ENCODE measurements around the gene CRYBA2. TPM values are rescaled to one million over a fixed set of nuclear protein-coding genes. Genes with fewer than 3 reads are reported as not detected.

The CRYBA2 gene
- total RNA-seq, 1 experiment from 2014 or later: not detected

GRCh38 chr2:218960309-218961165, 32.7 kb downstream of the CRYBA2 start:
- peak overlapping the region; percentile 42 to 62 for H3K4me3 ChIP-seq (ENCODE audit: low read depth in 2 of 2, low read length in 2 of 2)

GRCh38 chr2:218959761-218960308, 33.4 kb downstream of the CRYBA2 start:
- in situ Hi-C loops (cut with HindIII; ENCODE audit: low pct_unique_long_range_greater_than_20kb, low sequenced_read_pairs) (no loop called here), intact Hi-C loops (cut with micrococcal nuclease; ENCODE audit: unreplicated experiment) (no loop called here)
- ChIA-PET POLR2A (no interaction called here), CTCF (interaction anchor here (0.7 to 1.2 kb wide), 3 partner anchors 20 to 84 kb away, joined by 3 to 5 read pairs (median 4); no protein-coding TSS in a partner anchor)
- H3K4me3 ChIP-seq (ENCODE audit: low read depth in 2 of 2, low read length in 2 of 2): peak overlapping the region; percentile 62 to 65
- DNase-seq (ENCODE audit: low read depth, low spot score) (no peak), ATAC-seq (peak; percentile 56)
- no peaks in the 10 kb centered on the region for H3K36me3 ChIP-seq (ENCODE audit: control insufficient read depth, insufficient read depth, low read length)
- H3K9me3 ChIP-seq (ENCODE audit: control insufficient read depth, insufficient read depth, low read depth, low read length): no peaks in the 10 kb centered on the region
- no peaks in the 10 kb centered on the region; the same call in 1 of the 2 replicates for H3K27me3 ChIP-seq (ENCODE audit: control insufficient read depth, insufficient read depth, low read length)
- no peak; the same call in 1 of the 2 replicates for TF ChIP-seq CTCF (IDR thresholded peaks at IDR 0.05)
- TF ChIP-seq, protein P1, sequence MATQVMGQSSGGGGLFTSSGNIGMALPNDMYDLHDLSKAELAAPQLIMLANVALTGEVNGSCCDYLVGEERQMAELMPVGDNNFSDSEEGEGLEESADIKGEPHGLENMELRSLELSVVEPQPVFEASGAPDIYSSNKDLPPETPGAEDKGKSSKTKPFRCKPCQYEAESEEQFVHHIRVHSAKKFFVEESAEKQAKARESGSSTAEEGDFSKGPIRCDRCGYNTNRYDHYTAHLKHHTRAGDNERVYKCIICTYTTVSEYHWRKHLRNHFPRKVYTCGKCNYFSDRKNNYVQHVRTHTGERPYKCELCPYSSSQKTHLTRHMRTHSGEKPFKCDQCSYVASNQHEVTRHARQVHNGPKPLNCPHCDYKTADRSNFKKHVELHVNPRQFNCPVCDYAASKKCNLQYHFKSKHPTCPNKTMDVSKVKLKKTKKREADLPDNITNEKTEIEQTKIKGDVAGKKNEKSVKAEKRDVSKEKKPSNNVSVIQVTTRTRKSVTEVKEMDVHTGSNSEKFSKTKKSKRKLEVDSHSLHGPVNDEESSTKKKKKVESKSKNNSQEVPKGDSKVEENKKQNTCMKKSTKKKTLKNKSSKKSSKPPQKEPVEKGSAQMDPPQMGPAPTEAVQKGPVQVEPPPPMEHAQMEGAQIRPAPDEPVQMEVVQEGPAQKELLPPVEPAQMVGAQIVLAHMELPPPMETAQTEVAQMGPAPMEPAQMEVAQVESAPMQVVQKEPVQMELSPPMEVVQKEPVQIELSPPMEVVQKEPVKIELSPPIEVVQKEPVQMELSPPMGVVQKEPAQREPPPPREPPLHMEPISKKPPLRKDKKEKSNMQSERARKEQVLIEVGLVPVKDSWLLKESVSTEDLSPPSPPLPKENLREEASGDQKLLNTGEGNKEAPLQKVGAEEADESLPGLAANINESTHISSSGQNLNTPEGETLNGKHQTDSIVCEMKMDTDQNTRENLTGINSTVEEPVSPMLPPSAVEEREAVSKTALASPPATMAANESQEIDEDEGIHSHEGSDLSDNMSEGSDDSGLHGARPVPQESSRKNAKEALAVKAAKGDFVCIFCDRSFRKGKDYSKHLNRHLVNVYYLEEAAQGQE (IDR thresholded peaks at IDR 0.05; ENCODE audit: insufficient read depth in 1 of 2, low read depth in 2 of 2, low read length in 1 of 2): no peak
- no TSS peak for BruUV-seq (replicated peaks)
- 0 out of 2 replicates have a peak, but pooled peaks cover 4% of the 10 kb centered on the region for H3K4me1 ChIP-seq (ENCODE audit: control insufficient read depth, insufficient read depth, low read length)
- no peak overlapping the region for H3K27ac ChIP-seq (ENCODE audit: low read length)

More at GRCh38 chr2:218960309-218961165, 32.7 kb downstream of the CRYBA2 start:
- Histone ChIP-seq H3K4me1 (ENCODE audit: control insufficient read depth, insufficient read depth, low read length) (0 out of 2 replicates have a peak, but pooled peaks cover 4% of the 10 kb centered on the region), H3K36me3 (ENCODE audit: control insufficient read depth, insufficient read depth, low read length) (no peaks in the 10 kb centered on the region), H3K27me3 (ENCODE audit: control insufficient read depth, insufficient read depth, low read length) (no peaks in the 10 kb centered on the region; the same call in 1 of the 2 replicates), H3K27ac (ENCODE audit: low read length) (no peak overlapping the region), H3K9me3 (ENCODE audit: control insufficient read depth, insufficient read depth, low read depth, low read length) (no peaks in the 10 kb centered on the region)
- DNase-seq (ENCODE audit: low read depth, low spot score): no peak
- 0 out of 2 replicates have a peak, but pooled peaks have one; percentile 16 for TF ChIP-seq CTCF (IDR thresholded peaks at IDR 0.05)
- TF ChIP-seq POLR2AphosphoS5 (IDR thresholded peaks at IDR 0.05; ENCODE audit: low read depth, low read length): no peak
- TF ChIP-seq TCF7L2 (IDR thresholded peaks at IDR 0.05; ENCODE audit: low read depth, low read length): no peak
- TF ChIP-seq, protein P1 (IDR thresholded peaks at IDR 0.05; ENCODE audit: insufficient read depth in 1 of 2, low read depth in 2 of 2, low read length in 1 of 2): peak in 1 of 2 experiments; percentile 71; a peak in 1 of 4 replicates
- no peak for TF ChIP-seq SIN3A (IDR thresholded peaks at IDR 0.05; ENCODE audit: borderline replicate concordance, insufficient read depth, low read depth, low read length)
- BruUV-seq (replicated peaks): no TSS peak
- CTCF ChIA-PET: no interaction called here
- ATAC-seq: peak; percentile 15
- POLR2A ChIA-PET: interaction anchor here (0.5 kb wide), 1 partner anchor 8 kb away, joined by 4 read pairs; no protein-coding TSS in a partner anchor
- in situ Hi-C loops (cut with HindIII; ENCODE audit: low pct_unique_long_range_greater_than_20kb, low sequenced_read_pairs): no loop called here
- intact Hi-C loops (cut with micrococcal nuclease; ENCODE audit: unreplicated experiment): no loop called here
